GM12878 (cell line): ENCODE measurements around the gene SMG6. TPM values are rescaled to one million over a fixed set of nuclear protein-coding genes. Genes with fewer than 3 reads are reported as not detected.

Experiments
- CREM ChIP-seq: IDR thresholded peaks from 2 replicates; pipeline ENCODE4 v1.6.1; 2014; ENCODE audit warnings: antibody characterized with exemption, low read depth
- ETV6 ChIP-seq, 2 experiments: fragments of 450-650 bp in 1 of 2; IDR thresholded peaks in 1 of 2; conservative IDR thresholded peaks in 1 of 2; 2 replicates each; pipeline ENCODE4 v1.6.1; 2014; ENCODE audit warnings: antibody characterized with exemption in 1 of 2, borderline replicate concordance in 1 of 2, low read depth in 1 of 2, mild to moderate bottlenecking in 1 of 2, moderate library complexity in 1 of 2
- HCFC1 ChIP-seq: fragments of 150-350 bp; IDR thresholded peaks from 2 replicates; pipeline ENCODE4 v1.6.1; 2014; ENCODE audit warnings: low read length
- NFIC ChIP-seq: IDR thresholded peaks from 2 replicates; pipeline ENCODE4 v1.6.1; 2012; ENCODE audit warnings: low read depth, mild to moderate bottlenecking, inconsistent platforms, low read length, moderate library complexity
- NR2F1 ChIP-seq: fragments of 450-650 bp; conservative IDR thresholded peaks from 2 replicates; pipeline ENCODE4 v1.6.1; 2017; ENCODE audit warnings: mild to moderate bottlenecking
- RELA ChIP-seq: fragments of 450-650 bp; IDR thresholded peaks from 2 replicates; pipeline ENCODE4 v1.8.0; 2014; ENCODE audit warnings: borderline replicate concordance; ENCODE audit not compliant: partially characterized antibody
- RUNX3 ChIP-seq: IDR thresholded peaks from 2 replicates; pipeline ENCODE4 v1.6.1; 2012; ENCODE audit warnings: low read length, inconsistent platforms
- SIX5 ChIP-seq: IDR thresholded peaks from 2 replicates; pipeline ENCODE4 v1.6.1; 2011; ENCODE audit warnings: mild to moderate bottlenecking, low read depth, low read length, moderate library complexity; ENCODE audit not compliant: severe bottlenecking
- SRF ChIP-seq, 2 experiments: IDR thresholded peaks; 2 replicates each; pipeline ENCODE4 v1.6.1; 2011; ENCODE audit warnings: low read depth in 2 of 2, low read length in 2 of 2, mild to moderate bottlenecking in 1 of 2, moderate library complexity in 1 of 2
- STAT3 ChIP-seq: IDR thresholded peaks from 2 replicates; pipeline ENCODE4 v1.6.1; 2011; ENCODE audit warnings: low read depth, low read length, improper control_type of control experiment
- TCF3 ChIP-seq: IDR thresholded peaks from 2 replicates; pipeline ENCODE4 v1.6.1; 2012; ENCODE audit warnings: low read depth, mild to moderate bottlenecking, low read length, borderline replicate concordance; ENCODE audit not compliant: insufficient read depth
- YBX1 ChIP-seq: fragments of 450-650 bp; IDR thresholded peaks from 2 replicates; pipeline ENCODE4 v1.6.1; 2016; ENCODE audit warnings: antibody characterized with exemption
- polyA plus RNA-seq, 11 experiments: library from polyadenylated mRNA; depleted of rRNA in 4 of 11; unstranded in 6 of 11; stranded (reverse) in 5 of 11; fragments of >200 nt; fragmentation: Nextera tagmentation in 4 of 11; fragmentation: Illumina TruSeq in 1 of 11; extraction: Ambion mirVana in 4 of 11; extraction: Trizol in 1 of 11; gene quantifications; 1 replicate in 1 of 11; 2 replicates in 10 of 11; pipeline versions ENCODE4 v1.2.1 to v1.2.3, GENCODE V29; 2011 to 2016; ENCODE audit warnings: inconsistent platforms in 2 of 11, missing spikeins in 2 of 11, low read depth in 1 of 11
- total RNA-seq, 4 experiments: library from RNA; depleted of rRNA in 3 of 4; stranded (reverse); fragments of >200 nt in 3 of 4; fragmentation: Illumina TruSeq in 1 of 4; extraction: Trizol in 1 of 4; gene quantifications; 2 replicates each; pipeline versions ENCODE4 v1.2.1 to v1.2.3, GENCODE V29; 2013 to 2021
- TF ChIP-seq, protein P1 (sequence below): fragments of 450-650 bp; IDR thresholded peaks from 2 replicates; pipeline ENCODE4 v1.6.1; 2017; ENCODE audit warnings: mild to moderate bottlenecking, moderate library complexity
- TF ChIP-seq, protein P2 (sequence below): fragments of 450-650 bp; IDR thresholded peaks from 2 replicates; pipeline ENCODE4 v1.6.1; 2018; ENCODE audit warnings: borderline replicate concordance, mild to moderate bottlenecking; ENCODE audit not compliant: partially characterized antibody
- TF ChIP-seq, protein P3 (sequence below): IDR thresholded peaks from 2 replicates; pipeline ENCODE4 v1.6.1; 2011; ENCODE audit warnings: borderline replicate concordance, low read depth, mild to moderate bottlenecking, moderate library complexity, low read length; ENCODE audit not compliant: insufficient read depth, poor library complexity, severe bottlenecking

The SMG6 gene
- total and polyA plus RNA-seq, 10 of the 15 experiments (the other 5 are each of a cell fraction or from before 2014, with no cell fraction given), result 0.58 to 28.7 (median 15.7) TPM

DNA sequence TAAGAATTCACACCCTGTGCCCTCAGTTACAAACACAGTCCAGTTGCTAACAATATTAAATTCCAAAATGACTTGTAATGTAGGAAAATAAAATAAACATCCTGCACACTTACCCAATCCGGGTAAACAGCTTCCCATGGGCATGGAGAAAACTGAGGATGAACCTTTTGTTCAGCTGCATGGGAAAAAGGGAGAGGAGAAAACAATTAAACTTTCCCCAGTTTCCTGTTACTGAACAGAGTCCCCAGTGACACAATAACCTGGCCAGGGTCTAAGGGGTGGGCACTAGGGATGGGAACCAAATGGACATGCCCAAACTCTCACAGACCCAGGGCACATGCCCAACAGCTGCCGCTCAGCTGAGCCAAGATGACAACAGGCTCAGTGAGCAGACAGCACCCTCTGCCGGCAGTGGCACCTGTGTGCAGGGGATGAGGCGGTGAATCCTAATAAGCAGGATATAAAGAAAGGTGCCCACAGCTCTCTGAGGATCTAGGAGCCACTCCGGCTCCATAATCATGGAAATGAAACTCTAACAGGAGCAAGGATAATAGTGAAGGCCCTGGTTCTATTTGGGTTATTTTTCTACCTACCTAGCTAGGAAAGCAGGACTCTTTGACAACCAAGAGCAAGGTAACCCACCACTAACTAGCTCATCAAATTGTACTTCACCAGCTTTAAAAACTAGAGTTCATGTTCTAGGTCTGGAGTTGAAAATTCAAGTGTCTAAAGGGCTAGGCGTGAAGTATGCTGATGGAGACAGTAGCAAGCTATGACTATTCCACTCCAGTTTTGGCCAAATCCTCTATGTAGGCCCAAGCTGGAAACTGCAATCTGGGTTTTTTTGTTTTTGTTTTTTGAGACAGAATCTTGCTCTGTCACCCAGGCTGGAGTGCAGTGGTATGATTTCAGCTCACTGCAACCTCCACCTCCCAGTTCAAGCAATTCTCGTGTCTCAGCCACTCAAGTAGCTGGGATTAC is 58.8 kb downstream of the SMG6 start (continued):
- TF ChIP-seq, protein P1, sequence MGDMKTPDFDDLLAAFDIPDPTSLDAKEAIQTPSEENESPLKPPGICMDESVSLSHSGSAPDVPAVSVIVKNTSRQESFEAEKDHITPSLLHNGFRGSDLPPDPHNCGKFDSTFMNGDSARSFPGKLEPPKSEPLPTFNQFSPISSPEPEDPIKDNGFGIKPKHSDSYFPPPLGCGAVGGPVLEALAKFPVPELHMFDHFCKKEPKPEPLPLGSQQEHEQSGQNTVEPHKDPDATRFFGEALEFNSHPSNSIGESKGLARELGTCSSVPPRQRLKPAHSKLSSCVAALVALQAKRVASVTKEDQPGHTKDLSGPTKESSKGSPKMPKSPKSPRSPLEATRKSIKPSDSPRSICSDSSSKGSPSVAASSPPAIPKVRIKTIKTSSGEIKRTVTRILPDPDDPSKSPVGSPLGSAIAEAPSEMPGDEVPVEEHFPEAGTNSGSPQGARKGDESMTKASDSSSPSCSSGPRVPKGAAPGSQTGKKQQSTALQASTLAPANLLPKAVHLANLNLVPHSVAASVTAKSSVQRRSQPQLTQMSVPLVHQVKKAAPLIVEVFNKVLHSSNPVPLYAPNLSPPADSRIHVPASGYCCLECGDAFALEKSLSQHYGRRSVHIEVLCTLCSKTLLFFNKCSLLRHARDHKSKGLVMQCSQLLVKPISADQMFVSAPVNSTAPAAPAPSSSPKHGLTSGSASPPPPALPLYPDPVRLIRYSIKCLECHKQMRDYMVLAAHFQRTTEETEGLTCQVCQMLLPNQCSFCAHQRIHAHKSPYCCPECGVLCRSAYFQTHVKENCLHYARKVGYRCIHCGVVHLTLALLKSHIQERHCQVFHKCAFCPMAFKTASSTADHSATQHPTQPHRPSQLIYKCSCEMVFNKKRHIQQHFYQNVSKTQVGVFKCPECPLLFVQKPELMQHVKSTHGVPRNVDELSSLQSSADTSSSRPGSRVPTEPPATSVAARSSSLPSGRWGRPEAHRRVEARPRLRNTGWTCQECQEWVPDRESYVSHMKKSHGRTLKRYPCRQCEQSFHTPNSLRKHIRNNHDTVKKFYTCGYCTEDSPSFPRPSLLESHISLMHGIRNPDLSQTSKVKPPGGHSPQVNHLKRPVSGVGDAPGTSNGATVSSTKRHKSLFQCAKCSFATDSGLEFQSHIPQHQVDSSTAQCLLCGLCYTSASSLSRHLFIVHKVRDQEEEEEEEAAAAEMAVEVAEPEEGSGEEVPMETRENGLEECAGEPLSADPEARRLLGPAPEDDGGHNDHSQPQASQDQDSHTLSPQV, result peak; percentile 79; the same call in 1 of the 2 replicates
- TF ChIP-seq HCFC1, result no peak
- peak in 1 of 2 experiments; percentile 39; a peak in 1 of 4 replicates for TF ChIP-seq SRF (IDR thresholded peaks at IDR 0.05; ENCODE audit: low read depth in 2 of 2, low read length in 2 of 2)
- no peak for TF ChIP-seq STAT3
- TF ChIP-seq ETV6 (conservative IDR thresholded peaks at IDR 0.05 in 1 of 2, IDR thresholded peaks at IDR 0.05 in 1 of 2; ENCODE audit: borderline replicate concordance in 1 of 2, low read depth in 1 of 2), result no peak
- no peak for TF ChIP-seq SIX5
- TF ChIP-seq NR2F1, result no peak
- TF ChIP-seq YBX1, result no peak
- TF ChIP-seq RUNX3, result no peak
- TF ChIP-seq CREM, result no peak
- TF ChIP-seq, protein P2, sequence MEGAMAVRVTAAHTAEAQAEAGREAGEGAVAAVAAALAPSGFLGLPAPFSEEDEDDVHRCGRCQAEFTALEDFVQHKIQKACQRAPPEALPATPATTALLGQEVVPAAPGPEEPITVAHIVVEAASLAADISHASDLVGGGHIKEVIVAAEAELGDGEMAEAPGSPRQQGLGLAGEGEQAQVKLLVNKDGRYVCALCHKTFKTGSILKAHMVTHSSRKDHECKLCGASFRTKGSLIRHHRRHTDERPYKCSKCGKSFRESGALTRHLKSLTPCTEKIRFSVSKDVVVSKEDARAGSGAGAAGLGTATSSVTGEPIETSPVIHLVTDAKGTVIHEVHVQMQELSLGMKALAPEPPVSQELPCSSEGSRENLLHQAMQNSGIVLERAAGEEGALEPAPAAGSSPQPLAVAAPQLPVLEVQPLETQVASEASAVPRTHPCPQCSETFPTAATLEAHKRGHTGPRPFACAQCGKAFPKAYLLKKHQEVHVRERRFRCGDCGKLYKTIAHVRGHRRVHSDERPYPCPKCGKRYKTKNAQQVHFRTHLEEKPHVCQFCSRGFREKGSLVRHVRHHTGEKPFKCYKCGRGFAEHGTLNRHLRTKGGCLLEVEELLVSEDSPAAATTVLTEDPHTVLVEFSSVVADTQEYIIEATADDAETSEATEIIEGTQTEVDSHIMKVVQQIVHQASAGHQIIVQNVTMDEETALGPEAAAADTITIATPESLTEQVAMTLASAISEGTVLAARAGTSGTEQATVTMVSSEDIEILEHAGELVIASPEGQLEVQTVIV, result no peak
- TF ChIP-seq, protein P3, sequence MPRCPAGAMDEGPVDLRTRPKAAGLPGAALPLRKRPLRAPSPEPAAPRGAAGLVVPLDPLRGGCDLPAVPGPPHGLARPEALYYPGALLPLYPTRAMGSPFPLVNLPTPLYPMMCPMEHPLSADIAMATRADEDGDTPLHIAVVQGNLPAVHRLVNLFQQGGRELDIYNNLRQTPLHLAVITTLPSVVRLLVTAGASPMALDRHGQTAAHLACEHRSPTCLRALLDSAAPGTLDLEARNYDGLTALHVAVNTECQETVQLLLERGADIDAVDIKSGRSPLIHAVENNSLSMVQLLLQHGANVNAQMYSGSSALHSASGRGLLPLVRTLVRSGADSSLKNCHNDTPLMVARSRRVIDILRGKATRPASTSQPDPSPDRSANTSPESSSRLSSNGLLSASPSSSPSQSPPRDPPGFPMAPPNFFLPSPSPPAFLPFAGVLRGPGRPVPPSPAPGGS, result no peak
- peak; percentile 78 for TF ChIP-seq RELA
- peak; percentile 86; the same call in 1 of the 2 replicates for TF ChIP-seq TCF3
- no peak for TF ChIP-seq NFIC
